DMS114 treated with DMSO at 0.1 percent for 48 hours (cell line): Measurements from ENCODE around the gene UGT1A6.

Experiments used
- DNase-seq: peaks from one replicate; lab custom pipeline; 2025; ENCODE audit not compliant: unreplicated experiment; lab: John Stamatoyannopoulos, UW

Gene UGT1A6

GRCh38 chr2:233799087-233799665 is 106.5 kb downstream of the UGT1A6 start:
- DNase-seq = no peak

- DNase-seq = no peak
These were observed 107.0 kb downstream of the UGT1A6 start for GRCh38 chr2:233799716-233800115.

DNA sequence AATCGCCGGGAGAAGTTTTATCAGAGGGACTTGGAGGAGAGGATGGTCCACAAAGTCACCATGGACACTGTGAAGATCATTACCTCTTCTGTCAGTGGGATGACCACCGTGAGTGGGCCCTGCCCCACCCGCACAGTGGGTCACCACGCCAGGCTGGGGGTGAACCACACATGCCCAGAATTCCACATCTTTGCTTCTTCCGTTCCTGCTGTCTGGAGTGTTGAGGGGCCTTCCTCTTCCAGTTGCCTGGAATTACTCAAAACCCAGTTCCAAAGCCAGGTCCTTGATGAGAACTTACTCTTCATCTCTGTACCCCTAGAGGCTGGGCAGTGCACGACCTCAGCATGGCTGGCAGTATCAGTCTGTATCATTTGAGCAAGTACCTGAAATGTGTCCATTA is 107.5 kb downstream of the UGT1A6 start:
- no peak for DNase-seq

DNA sequence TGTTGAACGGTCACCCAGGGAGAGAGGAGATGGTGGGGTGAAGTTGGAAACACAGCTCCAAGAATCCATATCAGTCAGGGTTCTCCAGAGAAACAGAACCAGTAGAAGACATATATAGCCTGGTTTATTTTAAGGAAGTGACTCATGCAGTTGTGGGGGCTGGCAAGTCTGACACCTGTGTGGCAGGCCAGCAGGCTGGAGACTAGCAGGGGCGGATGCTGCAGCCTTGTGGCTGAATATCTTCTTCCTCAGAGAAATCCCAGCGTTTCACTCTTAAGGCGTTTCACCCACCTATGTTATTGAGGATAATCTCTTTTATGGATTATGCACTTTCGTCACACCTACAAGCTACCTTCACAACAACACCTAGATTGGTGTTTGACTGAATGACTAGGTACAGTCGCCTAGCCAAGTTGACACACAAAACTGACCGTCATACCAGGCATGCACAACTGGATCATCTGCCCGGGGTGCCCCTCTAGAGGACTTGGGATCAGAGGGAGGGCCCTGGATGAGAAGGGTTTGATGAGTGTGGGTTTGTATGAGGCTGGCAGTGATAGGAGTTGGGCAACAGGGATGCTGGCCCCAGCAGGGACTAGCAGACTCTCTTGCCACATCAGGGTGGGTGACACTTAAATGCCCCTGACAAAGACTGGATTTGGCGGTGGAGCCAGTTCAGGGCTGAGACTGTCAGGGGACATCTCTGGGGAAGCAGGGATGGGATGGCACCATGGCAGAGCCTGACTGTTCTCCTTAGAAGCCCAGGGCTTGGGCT is 108.9 kb downstream of the UGT1A6 start:
- no peak for DNase-seq

DNA sequence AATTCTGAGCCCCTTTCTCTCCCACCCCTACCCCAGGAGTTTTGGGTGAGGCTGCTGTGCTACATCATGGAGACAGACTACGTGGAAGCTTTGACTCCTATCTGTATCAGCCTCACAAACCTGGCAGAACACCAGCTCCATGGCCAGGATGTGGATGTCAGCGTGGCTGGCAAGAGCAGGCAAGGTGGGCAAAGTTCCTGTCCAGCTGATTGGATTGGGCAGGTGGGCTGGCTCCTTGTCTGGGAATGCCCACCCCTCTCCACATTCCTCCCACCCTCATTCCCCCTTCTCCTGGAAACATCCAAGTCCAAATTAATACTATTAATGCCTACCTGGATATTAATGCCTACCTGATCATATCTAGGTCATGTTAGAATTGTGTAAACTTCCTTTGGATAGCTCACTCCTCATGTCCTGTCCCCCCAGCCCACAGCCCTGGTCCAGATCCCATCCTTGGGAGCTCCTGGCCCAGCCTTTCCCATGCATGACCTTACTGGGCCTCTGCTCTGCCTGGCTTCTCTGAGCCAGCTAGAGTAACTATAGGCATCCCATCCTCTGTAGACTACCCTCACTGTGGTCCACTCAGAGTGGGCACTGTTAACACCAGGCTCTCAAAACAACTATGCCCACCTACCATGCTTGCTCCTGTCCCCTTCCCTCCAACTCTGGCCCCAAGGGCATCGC is 109.6 kb downstream of the UGT1A6 start:
- DNase-seq = no peak

DNA sequence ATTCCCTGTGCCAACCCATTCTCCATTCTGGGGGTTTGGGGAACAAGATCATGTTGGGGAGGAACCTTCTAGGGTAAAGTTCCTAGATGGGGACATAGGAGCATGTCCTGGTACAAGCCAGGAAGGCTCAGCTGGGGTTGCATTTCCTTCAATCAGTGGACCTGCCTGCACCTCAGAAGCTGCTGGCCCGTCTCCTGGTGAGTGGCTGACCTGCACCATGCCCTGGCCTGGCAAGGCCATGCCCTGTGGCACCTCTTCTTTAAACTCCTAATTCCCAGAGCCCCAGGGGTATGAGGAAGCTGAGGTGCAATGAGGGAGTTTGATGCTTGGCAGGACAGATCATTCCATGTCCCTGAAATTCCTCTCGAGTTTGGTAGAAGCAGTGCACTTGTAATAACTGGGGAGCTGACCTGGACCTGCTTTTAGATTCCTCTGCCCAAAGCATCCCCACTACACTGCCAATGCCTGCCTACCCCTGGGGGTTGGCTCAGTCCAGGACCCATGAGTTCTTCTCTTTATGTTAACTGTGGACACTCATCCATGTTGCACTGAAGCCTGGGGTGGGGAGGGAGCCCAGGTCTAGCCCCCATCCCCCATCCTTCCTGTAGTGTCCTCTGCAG is 110.7 kb downstream of the UGT1A6 start:
- no peak for DNase-seq

DNA sequence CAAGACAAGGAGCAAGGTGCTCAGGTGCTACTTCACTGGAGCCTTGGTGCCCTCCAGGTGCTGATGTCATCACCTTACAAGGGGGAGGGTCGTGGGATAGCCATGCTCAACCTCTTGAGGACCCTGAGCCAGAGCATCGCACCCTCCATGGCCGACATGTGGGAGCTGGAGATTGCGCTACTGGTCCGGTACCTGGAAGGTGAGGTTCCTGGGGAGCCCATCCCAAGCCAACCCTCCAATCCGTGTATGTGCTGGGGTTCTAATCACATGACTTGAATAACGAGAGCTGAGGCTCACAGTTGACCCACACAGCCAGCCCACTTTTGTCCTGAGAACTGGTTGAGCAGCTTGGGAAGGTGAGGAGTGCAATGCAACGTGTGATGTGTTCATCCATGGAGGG is 111.3 kb downstream of the UGT1A6 start:
- no peak for DNase-seq

- DNase-seq = no peak
These were observed 114.7 kb downstream of the UGT1A6 start for GRCh38 chr2:233807215-233807865.

DNA sequence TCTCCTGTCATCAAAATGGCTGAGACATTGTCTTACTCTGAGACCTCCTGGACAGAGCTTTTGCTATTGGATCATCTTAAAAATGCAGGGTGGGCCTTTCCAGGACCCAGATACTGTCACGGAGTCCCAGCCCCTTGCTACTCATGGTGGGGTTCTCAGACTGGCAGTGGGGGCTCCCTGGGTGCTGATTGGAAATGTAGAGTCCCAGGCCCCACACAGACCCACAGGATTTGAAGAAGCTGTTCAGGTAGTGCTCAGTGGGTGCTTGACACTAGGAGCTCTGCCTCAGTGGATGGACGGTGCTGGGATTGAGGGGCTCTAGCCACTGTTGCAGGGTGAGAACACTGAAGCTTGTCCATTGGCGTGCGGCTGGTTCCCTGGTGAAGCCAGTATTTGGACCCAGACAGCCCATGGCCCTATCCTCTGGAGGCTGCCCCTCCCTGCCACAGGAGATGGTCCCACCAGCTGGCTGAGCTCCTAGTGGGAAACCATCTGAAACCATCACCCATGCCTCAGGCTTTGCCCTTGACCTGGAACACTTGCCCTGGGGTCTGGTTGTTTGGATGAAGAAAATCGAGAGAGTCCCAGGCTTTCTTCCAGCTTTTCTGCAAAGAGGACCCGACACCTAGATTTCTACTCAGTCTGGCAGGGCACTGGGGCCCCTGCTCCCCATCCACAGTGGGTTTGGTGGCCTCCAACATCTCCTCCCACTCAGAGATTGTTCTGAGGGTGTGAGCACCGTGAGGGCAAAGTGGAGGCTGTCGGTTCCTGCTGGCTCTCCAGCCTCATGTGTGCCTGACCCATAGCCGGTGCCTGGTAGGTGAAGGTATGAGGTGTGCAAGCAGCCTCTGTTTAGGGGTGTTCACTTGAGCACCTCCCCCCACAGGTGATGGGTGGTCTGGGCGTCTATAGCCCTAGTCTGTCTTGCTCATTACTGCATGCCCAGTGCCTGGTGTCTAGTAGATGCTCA is 115.6 kb downstream of the UGT1A6 start:
- DNase-seq = no peak

DNA sequence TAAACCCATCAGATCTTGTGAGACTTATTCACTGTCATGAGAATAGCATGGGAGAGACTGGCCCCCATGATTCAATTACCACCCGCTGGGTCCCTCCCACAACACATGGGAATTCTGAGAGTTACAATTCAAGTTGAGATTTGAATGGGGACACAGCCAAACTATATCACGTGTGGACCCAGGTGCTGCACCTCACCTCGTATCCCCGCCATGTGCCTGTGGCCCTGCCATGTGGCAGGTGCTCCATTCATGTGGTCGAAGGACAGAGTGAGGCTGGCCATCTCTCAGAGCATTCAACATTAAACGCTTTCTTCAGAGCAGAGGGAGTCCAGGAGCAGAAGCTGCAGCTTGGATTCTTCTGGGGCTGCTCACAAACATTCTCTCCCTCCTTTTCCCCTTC is 117.7 kb downstream of the UGT1A6 start:
- no peak for DNase-seq

GRCh38 chr2:233811087-233811486 is 118.4 kb downstream of the UGT1A6 start:
- DNase-seq = no peak

DNA sequence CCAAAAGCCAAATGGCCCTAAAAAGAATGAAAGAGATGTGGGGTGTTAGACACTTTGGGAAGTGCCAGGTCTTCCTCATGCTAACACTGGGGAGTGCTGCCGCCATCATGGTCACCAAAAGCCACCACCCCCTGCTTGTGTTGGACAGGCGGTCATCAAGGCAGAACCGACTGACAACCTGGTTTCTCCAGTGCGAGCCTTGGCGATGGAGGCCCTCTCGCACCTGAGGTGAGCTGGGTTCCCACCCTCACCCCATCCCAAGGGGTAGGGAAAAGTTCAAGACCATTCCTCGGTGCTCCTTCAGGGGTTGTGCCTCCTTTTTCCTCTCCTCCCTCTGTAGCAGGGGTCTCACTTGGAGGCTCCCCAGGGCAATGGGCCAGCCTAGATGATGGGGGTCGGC is 119.0 kb downstream of the UGT1A6 start:
- DNase-seq = no peak

GRCh38 chr2:233813236-233814055 is 120.8 kb downstream of the UGT1A6 start:
- DNase-seq = no peak

GRCh38 chr2:233814056-233814835 is 121.6 kb downstream of the UGT1A6 start:
- DNase-seq = no peak

GRCh38 chr2:233815861-233816260 is 123.2 kb downstream of the UGT1A6 start:
- no peak for DNase-seq

DNA sequence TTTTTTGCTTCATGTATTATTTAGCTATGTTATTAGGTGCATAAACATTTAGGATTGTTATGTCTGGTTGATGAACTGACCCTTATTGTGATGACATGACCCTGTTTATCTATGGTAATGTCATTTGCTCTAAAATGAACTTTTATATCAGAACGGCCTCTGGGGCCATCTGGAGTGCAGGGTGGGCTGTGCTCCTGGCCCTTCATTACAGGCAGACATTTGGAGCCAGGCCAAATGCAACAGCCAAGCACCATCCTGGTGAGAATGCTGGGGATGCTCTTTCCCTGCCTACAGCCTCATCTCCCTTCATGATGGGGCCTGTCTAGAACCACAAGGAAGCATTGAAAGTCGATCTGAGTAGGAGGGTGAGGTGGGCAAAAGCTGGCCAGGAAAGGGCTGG is 123.6 kb downstream of the UGT1A6 start:
- no peak for DNase-seq

GRCh38 chr2:233816771-233817170 is 124.1 kb downstream of the UGT1A6 start:
- DNase-seq = no peak

DNA sequence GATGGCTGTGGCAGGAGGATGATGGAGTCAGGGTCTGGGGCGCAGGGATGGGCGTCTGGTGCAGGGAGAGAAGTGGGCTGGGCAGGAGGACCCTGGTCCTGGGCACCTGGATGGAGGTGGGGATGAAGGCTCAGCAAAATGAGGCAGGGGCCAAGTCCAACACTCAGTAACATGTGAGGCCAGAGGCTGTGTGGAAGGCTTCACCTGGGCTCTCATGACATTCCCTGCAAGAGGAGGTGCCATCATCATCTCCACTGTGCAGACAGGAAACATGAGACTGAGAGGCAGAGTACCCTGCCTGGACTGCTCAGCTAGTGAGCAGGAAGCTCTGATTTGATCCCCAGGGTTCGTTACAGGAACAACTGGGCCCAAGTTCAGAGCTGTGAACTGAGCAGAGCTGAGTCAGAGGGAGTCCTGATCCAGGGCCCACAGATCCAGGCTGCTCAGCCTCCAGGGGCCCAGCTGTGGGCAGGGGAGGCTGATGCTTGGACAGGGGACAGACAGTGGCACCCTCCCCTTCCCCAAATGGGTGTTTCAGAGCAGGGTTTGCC is 124.7 kb downstream of the UGT1A6 start:
- DNase-seq = no peak
